WTC11 (cell line): ENCODE data around the gene BACE2. TPM values are rescaled to one million over a fixed set of nuclear protein-coding genes. Genes with fewer than 3 reads are reported as not detected.

Source experiments
- ATAC-seq: fragments of 200-7000 bp; cut with Tn5 transposase; 2 replicates; pipeline ENCODE4 v1.10.0; 2021; ENCODE audit warnings: mild to moderate bottlenecking, moderate library complexity
- CTCF ChIA-PET: fragments of 300-600 bp; sonication (Branson Sonifier 250); formaldehyde crosslinking; loops from one replicate; lab custom pipeline; 2021; ENCODE audit warnings: antibody characterized with exemption; lab: Charles Lee
- POLR2A ChIA-PET: fragments of 350-600 bp; sonication (Branson Sonifier 250); formaldehyde crosslinking; loops from one replicate; lab custom pipeline; 2021; ENCODE audit warnings: antibody characterized with exemption; lab: Charles Lee
- DNase-seq: peaks from one replicate; pipeline ENCODE4 v3.0.0; 2021; ENCODE audit warnings: low spot score
- H3K27ac Mint-ChIP-seq: 2 replicates; pipeline ENCODE4 v1.8.0; 2021; ENCODE audit warnings: mixed read lengths
- H3K27me3 Mint-ChIP-seq: 2 replicates; pipeline ENCODE4 v1.8.0; 2021; ENCODE audit warnings: low read depth, mild to moderate bottlenecking, moderate library complexity, mixed read lengths
- H3K36me3 Mint-ChIP-seq: 2 replicates; pipeline ENCODE4 v1.8.0; 2021; ENCODE audit warnings: mixed read lengths
- H3K4me1 Mint-ChIP-seq: 2 replicates; pipeline ENCODE4 v1.8.0; 2022; ENCODE audit warnings: mixed read lengths
- H3K4me3 Mint-ChIP-seq: 2 replicates; pipeline ENCODE4 v1.8.0; 2021; ENCODE audit warnings: mild to moderate bottlenecking, moderate library complexity, mixed read lengths
- H3K9me3 Mint-ChIP-seq: 2 replicates; pipeline ENCODE4 v1.8.0; 2021; ENCODE audit warnings: mixed read lengths
- CREB1 ChIP-seq: sonication (generic); formaldehyde crosslinking; IDR thresholded peaks from 2 replicates; pipeline ENCODE4 v1.8.0; 2023; ENCODE audit warnings: mild to moderate bottlenecking, missing genetic modification reagents
- ELF4 ChIP-seq: sonication (generic); formaldehyde crosslinking; IDR thresholded peaks from 2 replicates; pipeline ENCODE4 v1.8.1; 2022; ENCODE audit warnings: low read depth, mild to moderate bottlenecking, moderate library complexity, missing genetic modification reagents
- MYBL2 ChIP-seq: sonication (generic); formaldehyde crosslinking; IDR thresholded peaks from 2 replicates; pipeline ENCODE4 v1.8.1; 2023; ENCODE audit warnings: mild to moderate bottlenecking, moderate library complexity, missing genetic modification reagents
- RORB ChIP-seq: fragments of 250-450 bp; sonication (Bioruptor Pico); IDR thresholded peaks from 2 replicates; pipeline ENCODE4 v1.9.0; 2021; ENCODE audit warnings: mild to moderate bottlenecking
- ZBTB21 ChIP-seq: sonication (generic); formaldehyde crosslinking; IDR thresholded peaks from 2 replicates; pipeline ENCODE4 v1.8.1; 2023; ENCODE audit warnings: mild to moderate bottlenecking, missing genetic modification reagents, borderline replicate concordance
- ZNF317 ChIP-seq: sonication (generic); formaldehyde crosslinking; IDR thresholded peaks from 2 replicates; pipeline ENCODE4 v1.8.1; 2023; ENCODE audit warnings: low read depth, mild to moderate bottlenecking, moderate library complexity, missing genetic modification reagents, borderline replicate concordance
- total RNA-seq: library from RNA; stranded (reverse); gene quantifications from 3 replicates; pipeline ENCODE4 v1.2.3, GENCODE V29; 2021
- TF ChIP-seq, protein P1 (sequence below): fragments of 200-600 bp; IDR thresholded peaks from 2 replicates; pipeline ENCODE4 v1.8.0; 2022; ENCODE audit warnings: antibody characterized with exemption
- TF ChIP-seq, protein P2 (sequence below): sonication (generic); formaldehyde crosslinking; IDR thresholded peaks from 2 replicates; pipeline ENCODE4 v1.8.1; 2023; ENCODE audit warnings: mild to moderate bottlenecking, missing genetic modification reagents
- TF ChIP-seq, protein P3 (sequence below): fragments of 250-450 bp; sonication (Bioruptor Pico); IDR thresholded peaks from 2 replicates; pipeline ENCODE4 v2.1.2; 2022; ENCODE audit warnings: mild to moderate bottlenecking, moderate library complexity
- TF ChIP-seq, protein P4 (sequence below): sonication (generic); formaldehyde crosslinking; IDR thresholded peaks from 2 replicates; pipeline ENCODE4 v1.8.1; 2022; ENCODE audit warnings: low read depth, missing genetic modification reagents, borderline replicate concordance
- TF ChIP-seq, protein P5 (sequence below): sonication (generic); formaldehyde crosslinking; IDR thresholded peaks from 2 replicates; pipeline ENCODE4 v1.8.1; 2023; ENCODE audit warnings: mild to moderate bottlenecking, missing genetic modification reagents, borderline replicate concordance

Gene BACE2
- total RNA-seq, 1 experiment from 2014 or later, result 9.8 TPM

DNA sequence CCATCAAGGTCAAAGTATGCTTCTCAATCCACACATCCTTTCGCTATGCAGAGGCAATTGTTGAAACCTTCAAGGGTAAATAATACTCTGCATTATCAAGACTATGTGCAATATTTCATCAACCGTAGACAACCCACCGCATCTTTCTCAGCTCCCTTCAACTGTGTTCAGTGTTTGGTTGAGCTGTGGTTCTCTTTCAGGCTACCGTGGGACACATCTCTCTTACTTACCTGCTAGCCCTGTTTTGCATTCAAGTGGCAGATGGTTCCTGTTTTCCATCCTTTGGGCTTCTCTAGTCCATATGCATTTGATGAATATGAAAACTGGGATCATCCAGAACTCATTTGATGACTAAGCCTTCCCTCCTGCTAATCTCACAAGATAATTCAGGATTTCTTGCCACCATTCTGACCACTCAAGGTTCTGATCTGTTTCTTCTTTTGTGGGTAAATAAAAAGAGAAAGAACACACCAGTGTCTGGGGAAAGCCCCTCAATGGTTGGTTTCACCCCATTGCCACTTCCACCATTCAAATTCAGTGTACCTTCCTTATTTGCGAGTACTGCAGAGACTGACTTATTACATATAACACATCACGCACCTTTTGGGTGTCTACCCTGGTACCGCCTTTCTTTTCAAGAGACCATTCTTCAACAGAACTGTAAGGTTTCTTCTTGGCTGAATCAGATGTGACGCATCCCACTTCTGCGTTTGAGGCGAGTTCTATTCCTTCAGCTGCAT is 61.7 kb downstream of the BACE2 start:
- Mint-ChIP-seq H3K4me3 (no peak overlapping the region), H3K27ac (no peak overlapping the region), H3K4me1 (peaks cover 22% of the 10 kb centered on the region), H3K9me3 (peaks cover 10% of the 10 kb centered on the region), H3K27me3 (no peaks in the 10 kb centered on the region), H3K36me3 (peaks cover 7% of the 10 kb centered on the region)
- DNase-seq, result no peak
- TF ChIP-seq ZBTB21 (CRISPR knock-in tag), result no peak
- TF ChIP-seq MYBL2, result no peak
- TF ChIP-seq, protein P1, sequence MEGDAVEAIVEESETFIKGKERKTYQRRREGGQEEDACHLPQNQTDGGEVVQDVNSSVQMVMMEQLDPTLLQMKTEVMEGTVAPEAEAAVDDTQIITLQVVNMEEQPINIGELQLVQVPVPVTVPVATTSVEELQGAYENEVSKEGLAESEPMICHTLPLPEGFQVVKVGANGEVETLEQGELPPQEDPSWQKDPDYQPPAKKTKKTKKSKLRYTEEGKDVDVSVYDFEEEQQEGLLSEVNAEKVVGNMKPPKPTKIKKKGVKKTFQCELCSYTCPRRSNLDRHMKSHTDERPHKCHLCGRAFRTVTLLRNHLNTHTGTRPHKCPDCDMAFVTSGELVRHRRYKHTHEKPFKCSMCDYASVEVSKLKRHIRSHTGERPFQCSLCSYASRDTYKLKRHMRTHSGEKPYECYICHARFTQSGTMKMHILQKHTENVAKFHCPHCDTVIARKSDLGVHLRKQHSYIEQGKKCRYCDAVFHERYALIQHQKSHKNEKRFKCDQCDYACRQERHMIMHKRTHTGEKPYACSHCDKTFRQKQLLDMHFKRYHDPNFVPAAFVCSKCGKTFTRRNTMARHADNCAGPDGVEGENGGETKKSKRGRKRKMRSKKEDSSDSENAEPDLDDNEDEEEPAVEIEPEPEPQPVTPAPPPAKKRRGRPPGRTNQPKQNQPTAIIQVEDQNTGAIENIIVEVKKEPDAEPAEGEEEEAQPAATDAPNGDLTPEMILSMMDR, result no peak
- no peak for TF ChIP-seq ELF4 (CRISPR knock-in tag)
- TF ChIP-seq, protein P2, sequence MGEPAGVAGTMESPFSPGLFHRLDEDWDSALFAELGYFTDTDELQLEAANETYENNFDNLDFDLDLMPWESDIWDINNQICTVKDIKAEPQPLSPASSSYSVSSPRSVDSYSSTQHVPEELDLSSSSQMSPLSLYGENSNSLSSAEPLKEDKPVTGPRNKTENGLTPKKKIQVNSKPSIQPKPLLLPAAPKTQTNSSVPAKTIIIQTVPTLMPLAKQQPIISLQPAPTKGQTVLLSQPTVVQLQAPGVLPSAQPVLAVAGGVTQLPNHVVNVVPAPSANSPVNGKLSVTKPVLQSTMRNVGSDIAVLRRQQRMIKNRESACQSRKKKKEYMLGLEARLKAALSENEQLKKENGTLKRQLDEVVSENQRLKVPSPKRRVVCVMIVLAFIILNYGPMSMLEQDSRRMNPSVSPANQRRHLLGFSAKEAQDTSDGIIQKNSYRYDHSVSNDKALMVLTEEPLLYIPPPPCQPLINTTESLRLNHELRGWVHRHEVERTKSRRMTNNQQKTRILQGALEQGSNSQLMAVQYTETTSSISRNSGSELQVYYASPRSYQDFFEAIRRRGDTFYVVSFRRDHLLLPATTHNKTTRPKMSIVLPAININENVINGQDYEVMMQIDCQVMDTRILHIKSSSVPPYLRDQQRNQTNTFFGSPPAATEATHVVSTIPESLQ, result no peak
- ChIA-PET POLR2A (no interaction called here), CTCF (no interaction called here)
- no peak for ATAC-seq

DNA sequence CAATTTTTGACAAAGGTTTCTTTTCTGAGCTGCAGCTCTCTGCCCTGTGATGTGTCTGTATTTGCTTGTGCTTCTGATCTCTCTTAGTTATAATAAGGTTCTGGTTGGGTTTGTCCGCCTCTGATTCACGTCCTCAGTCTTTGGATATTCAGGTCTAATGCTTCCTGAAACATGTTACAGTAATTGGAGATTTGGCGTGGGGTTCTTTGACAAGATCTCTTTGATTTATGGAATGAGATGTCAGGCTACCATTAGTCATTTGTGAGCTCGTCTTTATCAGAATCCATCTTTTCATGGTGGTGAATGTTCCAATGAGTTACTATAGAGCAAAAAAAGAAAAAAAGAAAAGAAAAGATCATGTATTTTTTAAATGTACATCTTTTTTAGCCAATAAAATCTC is 62.5 kb downstream of the BACE2 start:
- ChIA-PET POLR2A (no interaction called here), CTCF (no interaction called here)
- ATAC-seq, result no peak
- no peak for DNase-seq
- no peaks in the 10 kb centered on the region for H3K27me3 Mint-ChIP-seq
- peaks cover 10% of the 10 kb centered on the region for H3K9me3 Mint-ChIP-seq
- H3K4me3 Mint-ChIP-seq, result no peak overlapping the region
- peaks cover 7% of the 10 kb centered on the region for H3K36me3 Mint-ChIP-seq
- H3K4me1 Mint-ChIP-seq, result peaks cover 22% of the 10 kb centered on the region
- no peak overlapping the region for H3K27ac Mint-ChIP-seq
- TF ChIP-seq, protein P3, sequence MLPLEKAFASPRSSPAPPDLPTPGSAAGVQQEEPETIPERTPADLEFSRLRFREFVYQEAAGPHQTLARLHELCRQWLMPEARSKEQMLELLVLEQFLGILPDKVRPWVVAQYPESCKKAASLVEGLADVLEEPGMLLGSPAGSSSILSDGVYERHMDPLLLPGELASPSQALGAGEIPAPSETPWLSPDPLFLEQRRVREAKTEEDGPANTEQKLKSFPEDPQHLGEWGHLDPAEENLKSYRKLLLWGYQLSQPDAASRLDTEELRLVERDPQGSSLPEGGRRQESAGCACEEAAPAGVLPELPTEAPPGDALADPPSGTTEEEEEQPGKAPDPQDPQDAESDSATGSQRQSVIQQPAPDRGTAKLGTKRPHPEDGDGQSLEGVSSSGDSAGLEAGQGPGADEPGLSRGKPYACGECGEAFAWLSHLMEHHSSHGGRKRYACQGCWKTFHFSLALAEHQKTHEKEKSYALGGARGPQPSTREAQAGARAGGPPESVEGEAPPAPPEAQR (CRISPR knock-in tag), result no peak
- TF ChIP-seq, protein P4, sequence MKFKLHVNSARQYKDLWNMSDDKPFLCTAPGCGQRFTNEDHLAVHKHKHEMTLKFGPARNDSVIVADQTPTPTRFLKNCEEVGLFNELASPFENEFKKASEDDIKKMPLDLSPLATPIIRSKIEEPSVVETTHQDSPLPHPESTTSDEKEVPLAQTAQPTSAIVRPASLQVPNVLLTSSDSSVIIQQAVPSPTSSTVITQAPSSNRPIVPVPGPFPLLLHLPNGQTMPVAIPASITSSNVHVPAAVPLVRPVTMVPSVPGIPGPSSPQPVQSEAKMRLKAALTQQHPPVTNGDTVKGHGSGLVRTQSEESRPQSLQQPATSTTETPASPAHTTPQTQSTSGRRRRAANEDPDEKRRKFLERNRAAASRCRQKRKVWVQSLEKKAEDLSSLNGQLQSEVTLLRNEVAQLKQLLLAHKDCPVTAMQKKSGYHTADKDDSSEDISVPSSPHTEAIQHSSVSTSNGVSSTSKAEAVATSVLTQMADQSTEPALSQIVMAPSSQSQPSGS (CRISPR knock-in tag), result no peak
- no peak for TF ChIP-seq ZNF317 (CRISPR knock-in tag)
- TF ChIP-seq CREB1 (CRISPR knock-in tag), result no peak
- TF ChIP-seq, all 79 proteins: peak for 0

DNA sequence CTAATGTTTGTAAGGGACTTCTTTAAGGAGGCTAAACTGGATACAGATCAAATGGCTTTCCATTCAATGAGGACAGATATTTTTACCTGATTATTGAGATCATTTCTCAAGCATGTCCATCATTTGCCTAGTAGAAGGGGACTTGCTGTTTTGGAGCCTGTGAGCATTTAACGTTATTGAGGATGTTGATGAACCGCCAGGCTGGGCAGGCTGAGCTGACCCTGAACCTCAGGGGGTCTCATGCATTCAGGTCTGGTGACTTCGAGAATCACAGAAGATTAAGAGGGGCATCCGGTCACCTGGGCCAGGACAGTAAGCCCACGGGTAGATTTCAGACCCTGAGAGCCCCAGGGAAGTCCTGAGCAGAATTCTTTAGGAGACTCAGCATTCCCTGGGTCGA is 63.1 kb downstream of the BACE2 start:
- TF ChIP-seq, protein P5, sequence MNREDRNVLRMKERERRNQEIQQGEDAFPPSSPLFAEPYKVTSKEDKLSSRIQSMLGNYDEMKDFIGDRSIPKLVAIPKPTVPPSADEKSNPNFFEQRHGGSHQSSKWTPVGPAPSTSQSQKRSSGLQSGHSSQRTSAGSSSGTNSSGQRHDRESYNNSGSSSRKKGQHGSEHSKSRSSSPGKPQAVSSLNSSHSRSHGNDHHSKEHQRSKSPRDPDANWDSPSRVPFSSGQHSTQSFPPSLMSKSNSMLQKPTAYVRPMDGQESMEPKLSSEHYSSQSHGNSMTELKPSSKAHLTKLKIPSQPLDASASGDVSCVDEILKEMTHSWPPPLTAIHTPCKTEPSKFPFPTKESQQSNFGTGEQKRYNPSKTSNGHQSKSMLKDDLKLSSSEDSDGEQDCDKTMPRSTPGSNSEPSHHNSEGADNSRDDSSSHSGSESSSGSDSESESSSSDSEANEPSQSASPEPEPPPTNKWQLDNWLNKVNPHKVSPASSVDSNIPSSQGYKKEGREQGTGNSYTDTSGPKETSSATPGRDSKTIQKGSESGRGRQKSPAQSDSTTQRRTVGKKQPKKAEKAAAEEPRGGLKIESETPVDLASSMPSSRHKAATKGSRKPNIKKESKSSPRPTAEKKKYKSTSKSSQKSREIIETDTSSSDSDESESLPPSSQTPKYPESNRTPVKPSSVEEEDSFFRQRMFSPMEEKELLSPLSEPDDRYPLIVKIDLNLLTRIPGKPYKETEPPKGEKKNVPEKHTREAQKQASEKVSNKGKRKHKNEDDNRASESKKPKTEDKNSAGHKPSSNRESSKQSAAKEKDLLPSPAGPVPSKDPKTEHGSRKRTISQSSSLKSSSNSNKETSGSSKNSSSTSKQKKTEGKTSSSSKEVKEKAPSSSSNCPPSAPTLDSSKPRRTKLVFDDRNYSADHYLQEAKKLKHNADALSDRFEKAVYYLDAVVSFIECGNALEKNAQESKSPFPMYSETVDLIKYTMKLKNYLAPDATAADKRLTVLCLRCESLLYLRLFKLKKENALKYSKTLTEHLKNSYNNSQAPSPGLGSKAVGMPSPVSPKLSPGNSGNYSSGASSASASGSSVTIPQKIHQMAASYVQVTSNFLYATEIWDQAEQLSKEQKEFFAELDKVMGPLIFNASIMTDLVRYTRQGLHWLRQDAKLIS, result no peak
- no peak for TF ChIP-seq RORB (CRISPR knock-in tag)
- TF ChIP-seq, all 79 proteins: peak for 0
- Mint-ChIP-seq H3K27me3 (no peaks in the 10 kb centered on the region), H3K9me3 (peaks cover 10% of the 10 kb centered on the region), H3K4me1 (peaks cover 22% of the 10 kb centered on the region), H3K36me3 (peaks cover 7% of the 10 kb centered on the region), H3K4me3 (no peak overlapping the region), H3K27ac (no peak overlapping the region)
- POLR2A ChIA-PET, result no interaction called here
- CTCF ChIA-PET, result no interaction called here
- ATAC-seq (no peak), DNase-seq (no peak)
